GM12864 (cell line): Measurements from ENCODE around the gene KIAA0825.
A peak's percentile ranks its signal among the peaks of the same experiment; 100 is the strongest.

Experiments used
- DNase-seq: peaks from one replicate; pipeline ENCODE4 v3.0.0-alpha.2; 2011; ENCODE audit warnings: low read depth
- H3K4me3 ChIP-seq: 2 replicates; pipeline ENCODE4 v1.5.1; 2011; ENCODE audit warnings: mild to moderate bottlenecking, low read depth, low read length, control low read depth
- TF ChIP-seq, protein P1 (sequence below): IDR thresholded peaks from 2 replicates; pipeline ENCODE4 v1.5.1; 2011; ENCODE audit warnings: low read depth, mild to moderate bottlenecking, moderate library complexity, low read length, control low read depth, inconsistent platforms; ENCODE audit errors: missing control alignments

Gene KIAA0825

GRCh38 chr5:94192658-94193391 lies 425.6 kb downstream of the KIAA0825 start:
- DNase-seq: no peak
- H3K4me3 ChIP-seq: no peak overlapping the region
- TF ChIP-seq, protein P1, sequence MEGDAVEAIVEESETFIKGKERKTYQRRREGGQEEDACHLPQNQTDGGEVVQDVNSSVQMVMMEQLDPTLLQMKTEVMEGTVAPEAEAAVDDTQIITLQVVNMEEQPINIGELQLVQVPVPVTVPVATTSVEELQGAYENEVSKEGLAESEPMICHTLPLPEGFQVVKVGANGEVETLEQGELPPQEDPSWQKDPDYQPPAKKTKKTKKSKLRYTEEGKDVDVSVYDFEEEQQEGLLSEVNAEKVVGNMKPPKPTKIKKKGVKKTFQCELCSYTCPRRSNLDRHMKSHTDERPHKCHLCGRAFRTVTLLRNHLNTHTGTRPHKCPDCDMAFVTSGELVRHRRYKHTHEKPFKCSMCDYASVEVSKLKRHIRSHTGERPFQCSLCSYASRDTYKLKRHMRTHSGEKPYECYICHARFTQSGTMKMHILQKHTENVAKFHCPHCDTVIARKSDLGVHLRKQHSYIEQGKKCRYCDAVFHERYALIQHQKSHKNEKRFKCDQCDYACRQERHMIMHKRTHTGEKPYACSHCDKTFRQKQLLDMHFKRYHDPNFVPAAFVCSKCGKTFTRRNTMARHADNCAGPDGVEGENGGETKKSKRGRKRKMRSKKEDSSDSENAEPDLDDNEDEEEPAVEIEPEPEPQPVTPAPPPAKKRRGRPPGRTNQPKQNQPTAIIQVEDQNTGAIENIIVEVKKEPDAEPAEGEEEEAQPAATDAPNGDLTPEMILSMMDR: no peak

DNA sequence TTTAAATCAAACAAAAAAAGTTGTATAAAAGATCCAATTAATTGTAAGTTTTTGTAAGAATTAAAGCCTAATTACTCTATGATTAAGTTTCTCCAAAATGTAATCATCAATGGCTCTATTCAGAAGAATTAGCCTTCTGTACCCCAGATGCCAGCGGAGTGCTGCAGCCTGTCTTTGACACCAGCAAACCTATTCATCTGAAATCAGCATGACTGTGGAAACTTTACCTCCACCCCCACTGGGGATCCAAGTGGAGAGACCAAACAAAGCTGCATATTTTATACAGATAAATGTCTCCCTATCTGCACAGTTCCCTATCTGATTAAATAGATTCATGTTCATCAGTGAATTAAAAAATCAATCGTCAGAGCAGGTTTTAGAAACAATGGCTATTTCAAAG lies 426.8 kb downstream of the KIAA0825 start:
- no peak for DNase-seq
- TF ChIP-seq, protein P1: no peak
- H3K4me3 ChIP-seq: no peak overlapping the region

GRCh38 chr5:94188725-94189124 lies 429.7 kb downstream of the KIAA0825 start:
- DNase-seq: no peak
- TF ChIP-seq, protein P1: no peak
- H3K4me3 ChIP-seq: no peak overlapping the region

DNA sequence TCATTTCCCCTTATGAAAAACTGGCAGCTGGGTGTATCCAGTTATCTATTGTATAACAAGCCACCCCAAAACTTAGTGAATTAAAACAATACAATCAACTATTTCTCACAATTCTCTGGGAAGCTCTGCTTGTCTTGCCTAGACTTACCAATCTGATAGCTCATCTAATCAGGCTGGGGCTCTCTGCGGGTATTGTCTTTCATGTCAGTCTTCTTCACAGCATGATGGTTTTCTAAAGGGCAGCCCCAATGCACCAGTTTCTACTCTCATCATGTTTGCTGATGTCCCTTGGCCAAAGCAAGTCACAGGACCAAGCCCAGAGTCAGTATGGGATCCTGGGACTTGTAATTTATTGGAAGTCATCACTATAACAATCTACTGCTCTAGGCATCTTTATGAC lies 433.5 kb downstream of the KIAA0825 start:
- TF ChIP-seq, protein P1: no peak
- no peak overlapping the region for H3K4me3 ChIP-seq

DNA sequence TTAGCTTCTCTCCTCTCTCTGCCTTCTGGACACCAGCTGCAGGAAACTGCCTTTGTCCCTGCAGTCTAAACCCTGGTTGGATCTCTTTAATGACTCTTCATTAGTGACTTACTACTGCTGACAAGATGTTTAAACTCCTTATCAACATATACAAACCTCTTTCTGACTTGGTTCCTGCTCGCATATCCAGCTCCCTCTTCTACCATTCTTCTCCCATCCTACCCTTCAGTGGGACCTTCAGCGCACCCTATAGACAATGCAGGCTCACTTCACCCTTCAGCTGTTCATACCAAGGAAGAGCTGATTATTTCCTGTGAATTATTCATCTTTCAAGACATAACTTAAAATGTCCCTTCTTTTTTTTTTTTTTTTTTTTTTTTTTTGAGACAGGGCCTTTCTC lies 436.5 kb downstream of the KIAA0825 start:
- DNase-seq: no peak
- TF ChIP-seq, protein P1: peak; percentile 29
- H3K4me3 ChIP-seq: no peak overlapping the region

More for the DNA sequence above, 433.5 kb downstream of the KIAA0825 start:
- DNase-seq: no peak

DNA sequence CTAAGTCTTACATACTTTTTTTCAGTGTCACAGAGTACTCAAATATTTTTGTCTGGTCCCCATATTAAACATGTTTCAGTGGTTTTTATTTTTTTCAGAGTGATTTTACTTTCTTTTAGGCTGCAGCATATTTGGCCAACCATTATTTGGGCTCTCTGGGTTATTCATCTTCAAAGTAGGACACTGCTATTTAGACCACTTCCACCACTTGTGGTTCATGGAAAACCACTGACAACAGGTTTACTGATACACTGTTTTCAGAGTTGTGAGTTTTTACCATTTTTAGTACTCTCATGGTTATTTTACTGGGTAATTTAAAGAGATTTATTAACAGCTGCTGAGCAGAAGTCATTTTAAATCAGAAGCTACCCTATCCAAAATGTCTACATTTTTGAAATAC lies 437.6 kb downstream of the KIAA0825 start:
- TF ChIP-seq, protein P1: no peak
- DNase-seq: no peak
- H3K4me3 ChIP-seq: no peak overlapping the region

- no peak for DNase-seq
- TF ChIP-seq, protein P1: no peak
Observed at GRCh38 chr5:94175912-94176311, 442.5 kb downstream of the KIAA0825 start.

More at GRCh38 chr5:94175912-94176311, 442.5 kb downstream of the KIAA0825 start:
- no peak overlapping the region for H3K4me3 ChIP-seq
